ENCODE results near the gene CLIC6. TPM values are rescaled to one million over a fixed set of nuclear protein-coding genes. Genes with fewer than 3 reads are reported as not detected.

Gene CLIC6
- total and polyA plus RNA-seq, 5 donors from 2014 or later, result not detected

GRCh38 chr21:34673006-34673405, 4.2 kb downstream of the CLIC6 start:
- DNase-seq (no peak), ATAC-seq (ENCODE audit: low read depth in 2 of 2) (no peak)
- H3K4me3 Mint-ChIP-seq, result no peak overlapping the region
- Histone ChIP-seq H3K27ac (ENCODE audit: insufficient read depth, low read length, poor library complexity, severe bottlenecking) (no peak overlapping the region), H3K9me3 (ENCODE audit: control insufficient read depth in 2 of 2, low read length in 2 of 2) (no peaks in the 10 kb centered on the region), H3K36me3 (ENCODE audit: control insufficient read depth, insufficient read depth, low read length) (no peaks in the 10 kb centered on the region), H3K27me3 (ENCODE audit: control insufficient read depth, insufficient read depth, low read length) (peaks cover 30% of the 10 kb centered on the region), H3K4me3 (ENCODE audit: low read depth, low read length) (no peak overlapping the region), H3K4me1 (ENCODE audit: control insufficient read depth, insufficient read depth, low read length, poor library complexity, severe bottlenecking) (peaks cover 4% of the 10 kb centered on the region)
- no peaks in the 10 kb centered on the region for H3K36me3 Mint-ChIP-seq
- H3K4me1 Mint-ChIP-seq, result peaks cover 0 to 8% (median 2%) of the 10 kb centered on the region in 4 donors
- H3K9me3 Mint-ChIP-seq, result peaks cover 0 to 1% (median 0%) of the 10 kb centered on the region in 7 donors
- peaks cover 76% of the 10 kb centered on the region for H3K27me3 Mint-ChIP-seq
- no peak overlapping the region for H3K27ac Mint-ChIP-seq

- no peak for ATAC-seq (ENCODE audit: low read depth in 2 of 2)
- Mint-ChIP-seq H3K27me3 (peaks cover 71% of the 10 kb centered on the region), H3K27ac (no peak overlapping the region), H3K4me3 (no peak overlapping the region), H3K9me3 (no peaks in the 10 kb centered on the region), H3K4me1 (peaks cover 0 to 6% (median 2%) of the 10 kb centered on the region in 4 donors), H3K36me3 (no peaks in the 10 kb centered on the region)
- H3K4me1 ChIP-seq (ENCODE audit: control insufficient read depth, insufficient read depth, low read length, poor library complexity, severe bottlenecking), result peaks cover 4% of the 10 kb centered on the region
- no peak for DNase-seq
- H3K27ac ChIP-seq (ENCODE audit: insufficient read depth, low read length, poor library complexity, severe bottlenecking), result no peak overlapping the region
- H3K9me3 ChIP-seq (ENCODE audit: control insufficient read depth in 2 of 2, low read length in 2 of 2), result no peaks in the 10 kb centered on the region
- no peaks in the 10 kb centered on the region for H3K36me3 ChIP-seq (ENCODE audit: control insufficient read depth, insufficient read depth, low read length)
- no peak overlapping the region for H3K4me3 ChIP-seq (ENCODE audit: low read depth, low read length)
- H3K27me3 ChIP-seq (ENCODE audit: control insufficient read depth, insufficient read depth, low read length), result peaks cover 26% of the 10 kb centered on the region
Observed at GRCh38 chr21:34674468-34674867, 5.7 kb downstream of the CLIC6 start.

GRCh38 chr21:34675871-34676270, 7.1 kb downstream of the CLIC6 start:
- H3K9me3 Mint-ChIP-seq, result peaks cover 0 to 3% (median under 1%) of the 10 kb centered on the region in 7 donors

GRCh38 chr21:34679051-34679450, 10.3 kb downstream of the CLIC6 start:
- Mint-ChIP-seq H3K27me3 (peaks cover 46% of the 10 kb centered on the region), H3K4me3 (no peak overlapping the region), H3K9me3 (peaks cover 0 to 17% (median 6%) of the 10 kb centered on the region in 7 donors)

More at GRCh38 chr21:34675871-34676270, 7.1 kb downstream of the CLIC6 start:
- H3K27me3 ChIP-seq (ENCODE audit: control insufficient read depth, insufficient read depth, low read length), result peaks cover 26% of the 10 kb centered on the region
- DNase-seq (no peak), ATAC-seq (ENCODE audit: low read depth in 2 of 2) (no peak)
- Mint-ChIP-seq H3K36me3 (no peaks in the 10 kb centered on the region), H3K27ac (no peak overlapping the region), H3K4me3 (no peak overlapping the region), H3K27me3 (peaks cover 68% of the 10 kb centered on the region), H3K4me1 (peaks cover 0 to 4% (median 2%) of the 10 kb centered on the region in 4 donors)
- H3K4me3 ChIP-seq (ENCODE audit: low read depth, low read length), result no peak overlapping the region
- H3K27ac ChIP-seq (ENCODE audit: insufficient read depth, low read length, poor library complexity, severe bottlenecking), result no peak overlapping the region
- H3K4me1 ChIP-seq (ENCODE audit: control insufficient read depth, insufficient read depth, low read length, poor library complexity, severe bottlenecking), result no peaks in the 10 kb centered on the region
- no peaks in the 10 kb centered on the region for H3K9me3 ChIP-seq (ENCODE audit: control insufficient read depth in 2 of 2, low read length in 2 of 2)
- H3K36me3 ChIP-seq (ENCODE audit: control insufficient read depth, insufficient read depth, low read length), result no peaks in the 10 kb centered on the region

GRCh38 chr21:34684174-34684876, 15.5 kb downstream of the CLIC6 start:
- H3K36me3 Mint-ChIP-seq, result no peaks in the 10 kb centered on the region
- no peak for ATAC-seq (ENCODE audit: low read depth in 2 of 2)

More at GRCh38 chr21:34679051-34679450, 10.3 kb downstream of the CLIC6 start:
- no peaks in the 10 kb centered on the region for H3K36me3 ChIP-seq (ENCODE audit: control insufficient read depth, insufficient read depth, low read length)
- Mint-ChIP-seq H3K36me3 (no peaks in the 10 kb centered on the region), H3K4me1 (no peaks in the 10 kb centered on the region), H3K27ac (no peak overlapping the region)
- peaks cover 8 to 9% of the 10 kb centered on the region in 2 experiments for H3K9me3 ChIP-seq (ENCODE audit: control insufficient read depth in 2 of 2, low read length in 2 of 2)
- no peak for ATAC-seq (ENCODE audit: low read depth in 2 of 2)
- H3K27ac ChIP-seq (ENCODE audit: insufficient read depth, low read length, poor library complexity, severe bottlenecking), result no peak overlapping the region
- peaks cover 5% of the 10 kb centered on the region for H3K27me3 ChIP-seq (ENCODE audit: control insufficient read depth, insufficient read depth, low read length)
- no peak overlapping the region for H3K4me3 ChIP-seq (ENCODE audit: low read depth, low read length)
- H3K4me1 ChIP-seq (ENCODE audit: control insufficient read depth, insufficient read depth, low read length, poor library complexity, severe bottlenecking), result no peaks in the 10 kb centered on the region
- no peak for DNase-seq

GRCh38 chr21:34687065-34687464, 18.3 kb downstream of the CLIC6 start:
- H3K36me3 Mint-ChIP-seq, result no peaks in the 10 kb centered on the region
- no peaks in the 10 kb centered on the region for H3K4me1 Mint-ChIP-seq

More at GRCh38 chr21:34684174-34684876, 15.5 kb downstream of the CLIC6 start:
- no peaks in the 10 kb centered on the region for H3K4me1 Mint-ChIP-seq
- Histone ChIP-seq H3K9me3 (ENCODE audit: control insufficient read depth in 2 of 2, low read length in 2 of 2) (peaks cover 8 to 9% of the 10 kb centered on the region in 2 experiments), H3K27ac (ENCODE audit: insufficient read depth, low read length, poor library complexity, severe bottlenecking) (no peak overlapping the region), H3K4me3 (ENCODE audit: low read depth, low read length) (no peak overlapping the region), H3K4me1 (ENCODE audit: control insufficient read depth, insufficient read depth, low read length, poor library complexity, severe bottlenecking) (no peaks in the 10 kb centered on the region), H3K27me3 (ENCODE audit: control insufficient read depth, insufficient read depth, low read length) (peaks cover 3% of the 10 kb centered on the region), H3K36me3 (ENCODE audit: control insufficient read depth, insufficient read depth, low read length) (no peaks in the 10 kb centered on the region)
- peaks cover 0 to 17% (median 8%) of the 10 kb centered on the region in 7 donors for H3K9me3 Mint-ChIP-seq
- peak overlapping the region in 1 of 3 donors; percentile 32 for H3K27ac Mint-ChIP-seq
- peaks cover 18% of the 10 kb centered on the region for H3K27me3 Mint-ChIP-seq
- DNase-seq, result no peak
- no peak overlapping the region for H3K4me3 Mint-ChIP-seq

GRCh38 chr21:34687745-34688144, 19.0 kb downstream of the CLIC6 start:
- no peaks in the 10 kb centered on the region for H3K36me3 Mint-ChIP-seq
- H3K27me3 Mint-ChIP-seq, result peaks cover 43% of the 10 kb centered on the region
- H3K4me3 Mint-ChIP-seq, result no peak overlapping the region
- Histone ChIP-seq H3K27ac (ENCODE audit: insufficient read depth, low read length, poor library complexity, severe bottlenecking) (no peak overlapping the region), H3K27me3 (ENCODE audit: control insufficient read depth, insufficient read depth, low read length) (peaks cover 7% of the 10 kb centered on the region), H3K36me3 (ENCODE audit: control insufficient read depth, insufficient read depth, low read length) (no peaks in the 10 kb centered on the region), H3K9me3 (ENCODE audit: control insufficient read depth in 2 of 2, low read length in 2 of 2) (no peaks in the 10 kb centered on the region), H3K4me1 (ENCODE audit: control insufficient read depth, insufficient read depth, low read length, poor library complexity, severe bottlenecking) (no peaks in the 10 kb centered on the region), H3K4me3 (ENCODE audit: low read depth, low read length) (no peak overlapping the region)
- DNase-seq (no peak), ATAC-seq (ENCODE audit: low read depth in 2 of 2) (no peak)
- no peaks in the 10 kb centered on the region for H3K4me1 Mint-ChIP-seq
- H3K9me3 Mint-ChIP-seq, result peaks cover 0 to 7% (median 0%) of the 10 kb centered on the region in 7 donors
- H3K27ac Mint-ChIP-seq, result no peak overlapping the region

More at GRCh38 chr21:34687065-34687464, 18.3 kb downstream of the CLIC6 start:
- Mint-ChIP-seq H3K27ac (no peak overlapping the region), H3K27me3 (peaks cover 36% of the 10 kb centered on the region), H3K9me3 (peaks cover 0 to 8% (median 0%) of the 10 kb centered on the region in 7 donors), H3K4me3 (no peak overlapping the region)
- DNase-seq (no peak), ATAC-seq (ENCODE audit: low read depth in 2 of 2) (no peak)
- Histone ChIP-seq H3K27me3 (ENCODE audit: control insufficient read depth, insufficient read depth, low read length) (peaks cover 6% of the 10 kb centered on the region), H3K4me1 (ENCODE audit: control insufficient read depth, insufficient read depth, low read length, poor library complexity, severe bottlenecking) (no peaks in the 10 kb centered on the region), H3K4me3 (ENCODE audit: low read depth, low read length) (no peak overlapping the region), H3K36me3 (ENCODE audit: control insufficient read depth, insufficient read depth, low read length) (no peaks in the 10 kb centered on the region), H3K27ac (ENCODE audit: insufficient read depth, low read length, poor library complexity, severe bottlenecking) (no peak overlapping the region), H3K9me3 (ENCODE audit: control insufficient read depth in 2 of 2, low read length in 2 of 2) (no peaks in the 10 kb centered on the region)

GRCh38 chr21:34688145-34688544, 19.4 kb downstream of the CLIC6 start:
- no peaks in the 10 kb centered on the region for H3K4me1 ChIP-seq (ENCODE audit: control insufficient read depth, insufficient read depth, low read length, poor library complexity, severe bottlenecking)
- DNase-seq, result no peak
- no peak overlapping the region for H3K27ac ChIP-seq (ENCODE audit: insufficient read depth, low read length, poor library complexity, severe bottlenecking)
- Mint-ChIP-seq H3K27me3 (peaks cover 47% of the 10 kb centered on the region), H3K27ac (no peak overlapping the region), H3K4me3 (no peak overlapping the region), H3K36me3 (no peaks in the 10 kb centered on the region), H3K4me1 (no peaks in the 10 kb centered on the region), H3K9me3 (peaks cover 0 to 5% (median 0%) of the 10 kb centered on the region in 7 donors)
- no peaks in the 10 kb centered on the region for H3K9me3 ChIP-seq (ENCODE audit: control insufficient read depth in 2 of 2, low read length in 2 of 2)
- H3K27me3 ChIP-seq (ENCODE audit: control insufficient read depth, insufficient read depth, low read length), result peaks cover 7% of the 10 kb centered on the region
- no peak for ATAC-seq (ENCODE audit: low read depth in 2 of 2)
- no peaks in the 10 kb centered on the region for H3K36me3 ChIP-seq (ENCODE audit: control insufficient read depth, insufficient read depth, low read length)
- no peak overlapping the region for H3K4me3 ChIP-seq (ENCODE audit: low read depth, low read length)

Measured in CD4-positive, CD25-positive, alpha-beta regulatory T cell (primary cell).